Erythroblast (primary cell): ENCODE measurements around the gene PALLD.

Experiments
- GATA1 ChIP-seq: IDR thresholded peaks from 2 replicates; pipeline ENCODE4 v1.6.1; 2011; ENCODE audit warnings: low read depth, mild to moderate bottlenecking, control low read depth, low read length, moderate library complexity
- POLR2A ChIP-seq: IDR thresholded peaks from 2 replicates; pipeline ENCODE4 v1.6.1; 2011; ENCODE audit warnings: mild to moderate bottlenecking, low read length

DNA sequence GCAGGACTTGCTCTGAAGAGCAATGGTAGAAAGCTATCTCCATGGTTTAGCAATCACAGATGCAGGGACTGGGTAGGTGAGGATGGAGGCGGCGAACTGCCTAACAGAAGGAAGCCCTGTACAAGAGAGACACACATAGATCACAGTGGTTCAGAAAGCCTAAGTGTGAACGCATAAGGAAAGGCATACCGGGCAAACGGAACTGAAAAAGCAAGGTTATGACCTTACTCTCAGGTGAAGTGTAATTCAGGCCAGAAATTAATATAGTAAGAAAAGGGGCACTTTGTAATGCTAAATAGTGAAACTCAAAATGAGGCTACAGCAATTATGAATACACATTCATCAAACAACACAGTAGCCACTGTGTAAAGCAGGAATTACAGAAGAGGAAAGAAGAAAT, 126.6 kb downstream of the PALLD start:
- TF ChIP-seq POLR2A (no peak), GATA1 (no peak)
